IMR-90 (cell line): ENCODE measurements around the gene TMEM43. TPM values are rescaled to one million over a fixed set of nuclear protein-coding genes. Genes with fewer than 3 reads are reported as not detected.

ENCODE experiments used
- polyA plus RNA-seq, 3 experiments: library from polyadenylated mRNA; depleted of rRNA; stranded (reverse); fragments of >200 nt; gene quantifications; 2 replicates each; pipeline ENCODE4 v1.2.3, GENCODE V29; 2012; ENCODE audit warnings: low replicate concordance in 1 of 3
- total RNA-seq: library from RNA; depleted of rRNA; stranded (reverse); fragments of >200 nt; gene quantifications from 2 replicates; pipeline ENCODE4 v1.2.3, GENCODE V29; 2012; rRNA removed

Gene TMEM43
- total and polyA plus RNA-seq, 2 of the 4 experiments (the other 2 are of a cell fraction), result 109 to 114 TPM

Other genes with a start within 250 kb of the TMEM43 start
- gene WNT7A, start 245.0 kb upstream of the TMEM43 start, total RNA-seq, result not detected in 2 replicates
- gene WNT7A, start 245.0 kb upstream of the TMEM43 start, polyA plus RNA-seq (2012; rRNA removed), result not detected in 2 replicates
- gene CHCHD4, start 182 bp upstream of the TMEM43 start, total RNA-seq, result 9.0 and 12.2 TPM in 2 replicates
- 7.4 and 9.8 TPM in 2 replicates for gene CHCHD4, start 182 bp upstream of the TMEM43 start, polyA plus RNA-seq (2012; rRNA removed)
- gene XPC, start 53.5 kb downstream of the TMEM43 start, total RNA-seq, result 40.5 and 48.8 TPM in 2 replicates
- 27.6 and 30.9 TPM in 2 replicates for gene XPC, start 53.5 kb downstream of the TMEM43 start, polyA plus RNA-seq (2012; rRNA removed)
- 3.4 and 14.2 TPM in 2 replicates for gene LSM3, start 53.8 kb downstream of the TMEM43 start, total RNA-seq
- gene LSM3, start 53.8 kb downstream of the TMEM43 start, polyA plus RNA-seq (2012; rRNA removed), result 10.0 and 11.5 TPM in 2 replicates